K562 (cell line): ENCODE results near the gene TMEM108. TPM values are rescaled to one million over a fixed set of nuclear protein-coding genes. Genes with fewer than 3 reads are reported as not detected.

ENCODE experiments used
- ATAC-seq: fragments of 200-7000 bp; cut with Tn5 transposase; 3 replicates; pipeline ENCODE4 v1.9.1; 2020; ENCODE audit warnings: moderate library complexity
- BruUV-seq: library from RNA; stranded (reverse); fragments of 400-500 nt; replicated peaks from 2 replicates; lab custom pipeline; 2021; lab: Mats Ljungman, UMichigan
- CTCF ChIA-PET: fragments of 300-600 bp; formaldehyde crosslinking; extraction: SDS; loops from one replicate; lab custom pipeline; 2021; ENCODE audit warnings: low intra/inter-chr PET ratio; lab: Yijun Ruan, JAX
- POLR2A ChIA-PET: fragments of 300-600, 350-650 bp; sonication (Branson Sonifier 250); formaldehyde crosslinking; extraction: SDS; loops from one replicate; lab custom pipeline; 2021; ENCODE audit warnings: antibody characterized with exemption, inconsistent platforms; lab: Yijun Ruan, JAX
- DNase-seq, 4 experiments: peaks; one replicate each; pipeline versions ENCODE4 v3.0.0 to v3.0.0-alpha.2; 2011 to 2018; ENCODE audit warnings: low spot score in 3 of 4, mixed read lengths in 3 of 4; ENCODE audit errors: extremely low read depth in 1 of 4
- FAIRE-seq: peaks from 2 replicates; lab custom pipeline; 2011; peaks lifted over from hg19 to GRCh38; lab: Jason Lieb, UNC
- H2AFZ ChIP-seq: 2 replicates; pipeline ENCODE4 v1.6.0; 2011; ENCODE audit warnings: low read depth, low read length, control low read depth, inconsistent platforms
- H3K27ac ChIP-seq: fragments of 200-600 bp; 3 replicates; pipeline ENCODE4 v1.8.0; 2011; ENCODE audit warnings: low read depth, mild to moderate bottlenecking, control low read depth, inconsistent platforms, low read length, moderate library complexity, mixed read lengths; ENCODE audit errors: extremely low read depth
- H3K27me3 ChIP-seq, 2 experiments: fragments of 300-600 bp in 1 of 2; 2 replicates in 1 of 2; 3 replicates in 1 of 2; pipeline versions ENCODE4 v1.6.0 to v1.8.0; 2011; ENCODE audit warnings: inconsistent platforms in 2 of 2, low read length in 2 of 2, mild to moderate bottlenecking in 1 of 2, mixed read lengths in 1 of 2, moderate library complexity in 1 of 2; ENCODE audit not compliant: control insufficient read depth in 2 of 2, insufficient read depth in 2 of 2
- H3K36me3 ChIP-seq: fragments of 300-600 bp; 3 replicates; pipeline ENCODE4 v1.8.0; 2011; ENCODE audit warnings: mild to moderate bottlenecking, low read length, inconsistent platforms; ENCODE audit not compliant: control insufficient read depth, insufficient read depth
- H3K4me1 ChIP-seq, 2 experiments: fragments of 200-600 bp in 1 of 2; replicated peaks in 1 of 2; 2 replicates in 1 of 2; 3 replicates in 1 of 2; pipeline versions ENCODE4 v1.5.1 to v1.8.0; 2011; ENCODE audit warnings: inconsistent platforms in 2 of 2, low read length in 2 of 2, mild to moderate bottlenecking in 1 of 2, mixed read lengths in 1 of 2, moderate library complexity in 1 of 2; ENCODE audit not compliant: control insufficient read depth in 2 of 2, insufficient read depth in 2 of 2
- H3K4me2 ChIP-seq: 2 replicates; pipeline ENCODE4 v1.6.1; 2011; ENCODE audit warnings: low read length, control low read depth, inconsistent platforms, mixed read lengths; ENCODE audit not compliant: insufficient read depth
- H3K4me3 ChIP-seq: fragments of 200-600 bp; sonication (generic), shearing (Covaris generic); 2 replicates; pipeline ENCODE4 v1.5.1; 2016; ENCODE audit warnings: control low read depth, inconsistent platforms
- H3K79me2 ChIP-seq: fragments of 200-600 bp; 3 replicates; pipeline ENCODE4 v1.8.0; 2011; ENCODE audit warnings: low read length, inconsistent platforms; ENCODE audit not compliant: control insufficient read depth, insufficient read depth
- H3K9ac ChIP-seq, 2 experiments: 2 replicates each; pipeline versions ENCODE4 v1.6.0 to v1.6.1; 2011; ENCODE audit warnings: low read depth in 2 of 2, low read length in 2 of 2, control low read depth in 1 of 2, inconsistent platforms in 1 of 2, mild to moderate bottlenecking in 1 of 2, mixed read lengths in 1 of 2; ENCODE audit not compliant: insufficient read depth in 1 of 2
- H3K9me1 ChIP-seq: one replicate; pipeline ENCODE4 v1.6.0; 2011; ENCODE audit warnings: inconsistent platforms, mild to moderate bottlenecking, low read length, moderate library complexity; ENCODE audit not compliant: control insufficient read depth, insufficient read depth
- H3K9me3 ChIP-seq: replicated peaks from 2 replicates; pipeline ENCODE4 v1.5.1; 2011; ENCODE audit warnings: low read depth, low read length, inconsistent platforms; ENCODE audit not compliant: control insufficient read depth, insufficient read depth
- H4K20me1 ChIP-seq: replicated peaks from 2 replicates; pipeline ENCODE4 v1.6.1; 2011; ENCODE audit warnings: low read length, inconsistent platforms, mixed read lengths; ENCODE audit not compliant: control insufficient read depth, insufficient read depth
- BRD9 ChIP-seq: fragments of 450-650 bp; IDR thresholded peaks from 2 replicates; pipeline ENCODE4 v1.6.1; 2018; ENCODE audit warnings: low read depth; ENCODE audit not compliant: partially characterized antibody
- DMBX1 ChIP-seq: fragments of 250-450 bp; sonication (Bioruptor Pico); IDR thresholded peaks from 2 replicates; pipeline ENCODE4 v1.8.0; 2022; ENCODE audit warnings: inconsistent platforms, mild to moderate bottlenecking, moderate library complexity, borderline replicate concordance
- ETV1 ChIP-seq: fragments of 450-650 bp; conservative IDR thresholded peaks from 2 replicates; pipeline ENCODE4 v1.6.1; 2016; ENCODE audit warnings: missing genetic modification characterization, control low read depth, low read depth, missing compliant biosample characterization
- FOXA1 ChIP-seq: fragments of 450-650 bp; IDR thresholded peaks from 2 replicates; pipeline ENCODE4 v1.6.1; 2016; ENCODE audit warnings: mild to moderate bottlenecking, borderline replicate concordance
- GABPB1 ChIP-seq: sonication (generic); formaldehyde crosslinking; IDR thresholded peaks from 2 replicates; pipeline ENCODE4 v1.8.0; 2022; ENCODE audit warnings: mild to moderate bottlenecking, missing genetic modification reagents
- HDGF ChIP-seq: fragments of 450-650 bp; IDR thresholded peaks from 2 replicates; pipeline ENCODE4 v1.6.1; 2016
- PTRF ChIP-seq: fragments of 450-650 bp; IDR thresholded peaks from 2 replicates; pipeline ENCODE4 v1.6.1; 2016; ENCODE audit warnings: mild to moderate bottlenecking, missing genetic modification characterization, missing compliant biosample characterization
- WGBS: fragments of 100-300 bp; shearing (Covaris generic); methylation state at CpG from one replicate; pipeline ENCODE4 v1.1.6; 2016; ENCODE audit warnings: low coverage, mixed read lengths; ENCODE audit not compliant: insufficient coverage; ENCODE audit errors: missing lambda C conversion rate; 5-methylcytosine and 5-hydroxymethylcytosine counted together
- in situ Hi-C: fragments of 300-500 bp; cut with MboI; formaldehyde crosslinking; loops from 4 replicates; pipeline ENCODE4 v1.15.0; 2018; ENCODE audit warnings: inconsistent platforms, mixed read lengths
- intact Hi-C: fragments of 100-400 bp; cut with micrococcal nuclease; formaldehyde crosslinking; loops from 2 replicates; pipeline ENCODE4 v1.14.2; 2022
- polyA plus RNA-seq, 8 experiments: library from polyadenylated mRNA; depleted of rRNA in 4 of 8; stranded (reverse) in 5 of 8; unstranded in 3 of 8; fragments of >200 nt; fragmentation: Nextera tagmentation in 2 of 8; fragmentation: Illumina TruSeq in 1 of 8; extraction: Ambion mirVana in 2 of 8; extraction: Trizol in 1 of 8; gene quantifications; 2 replicates each; pipeline versions ENCODE4 v1.2.1 to v1.2.3, GENCODE V29; 2011 to 2014; ENCODE audit warnings: inconsistent platforms in 1 of 8, missing spikeins in 1 of 8
- total RNA-seq, 7 experiments: library from RNA; depleted of rRNA in 6 of 7; stranded (reverse); fragments of >200 nt in 6 of 7; fragmentation: Illumina TruSeq in 2 of 7; extraction: Trizol in 2 of 7; gene quantifications; 2 replicates each; pipeline versions ENCODE4 v1.2.1 to v1.2.3, GENCODE V29; 2011 to 2021; ENCODE audit warnings: low replicate concordance in 1 of 7
- TF ChIP-seq, protein P1 (sequence below): IDR thresholded peaks from 3 replicates; pipeline ENCODE4 v1.6.1; 2011; ENCODE audit warnings: borderline replicate concordance, mild to moderate bottlenecking, moderate library complexity; ENCODE audit not compliant: insufficient read length; ENCODE audit errors: extremely low read depth
- TF ChIP-seq, protein P2 (sequence below): fragments of 450-650 bp; formaldehyde crosslinking; IDR thresholded peaks from 2 replicates; pipeline ENCODE4 v1.4.0; 2022; ENCODE audit warnings: missing genetic modification characterization
- TF ChIP-seq, protein P3 (sequence below), 3 experiments: fragments of 200-800 bp in 1 of 3; sonication (Bioruptor generic) in 1 of 3; sonication (generic) in 1 of 3; formaldehyde crosslinking in 1 of 3; IDR thresholded peaks; 2 replicates each; pipeline versions ENCODE4 v1.6.1 to v1.8.0; 2016 to 2022; ENCODE audit warnings: mild to moderate bottlenecking in 2 of 3, missing compliant biosample characterization in 2 of 3, missing genetic modification characterization in 2 of 3, missing genetic modification reagents in 1 of 3
- TF ChIP-seq, protein P4 (sequence below): sonication (generic); formaldehyde crosslinking; IDR thresholded peaks from 2 replicates; pipeline ENCODE4 v1.8.1; 2023; ENCODE audit warnings: mild to moderate bottlenecking, missing genetic modification reagents
- TF ChIP-seq, protein P5 (sequence below): sonication (generic); formaldehyde crosslinking; IDR thresholded peaks from 2 replicates; pipeline ENCODE4 v1.4.0; 2020; ENCODE audit warnings: mild to moderate bottlenecking, missing genetic modification reagents

TMEM108 gene
- total and polyA plus RNA-seq, 9 of the 15 experiments (the other 6 are each of a cell fraction or from before 2014, with no cell fraction given), result 0.65 to 11.1 (median 3.4) TPM

DNA sequence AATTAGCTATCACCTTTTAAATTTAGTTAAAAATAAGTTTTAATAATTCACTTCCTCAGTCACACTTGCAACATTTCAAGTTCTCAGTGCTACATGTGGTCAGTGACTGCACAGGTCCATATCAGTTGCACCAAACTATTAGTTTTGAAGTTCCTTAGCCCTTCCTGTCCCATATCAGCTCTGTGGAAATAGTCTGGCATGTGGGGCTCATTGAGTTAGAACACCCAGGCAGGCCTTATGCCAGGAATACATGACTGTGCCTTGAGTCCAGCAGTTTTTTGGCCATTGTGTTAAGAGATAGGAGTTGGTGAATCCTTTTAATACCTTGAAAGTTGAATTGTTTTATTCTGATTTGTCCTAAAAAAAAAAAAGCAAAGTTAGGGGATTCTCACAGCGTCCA lies 207.9 kb downstream of the TMEM108 start:
- ChIA-PET CTCF (no interaction called here), POLR2A (no interaction called here)
- Histone ChIP-seq H3K9me3 (no peaks in the 10 kb centered on the region), H3K79me2 (no peaks in the 10 kb centered on the region), H3K9ac (no peak overlapping the region), H2AFZ (no peak overlapping the region), H3K9me1 (no peaks in the 10 kb centered on the region), H4K20me1 (no peaks in the 10 kb centered on the region), H3K27me3 (no peaks in the 10 kb centered on the region), H3K4me3 (no peak overlapping the region), H3K4me2 (no peak overlapping the region), H3K36me3 (no peaks in the 10 kb centered on the region), H3K4me1 (no peaks in the 10 kb centered on the region; a peak in 1 of 5 replicates), H3K27ac (no peak overlapping the region)
- DNase-seq (no peak), ATAC-seq (no peak), FAIRE-seq (no peak)
- intact Hi-C loops (no loop called here), in situ Hi-C loops (no loop called here)
- 38% methylated on average over 1 of the region's 1 CpG for WGBS
- BruUV-seq, result no TSS peak
- TF ChIP-seq HDGF, result no peak
- TF ChIP-seq, protein P1, sequence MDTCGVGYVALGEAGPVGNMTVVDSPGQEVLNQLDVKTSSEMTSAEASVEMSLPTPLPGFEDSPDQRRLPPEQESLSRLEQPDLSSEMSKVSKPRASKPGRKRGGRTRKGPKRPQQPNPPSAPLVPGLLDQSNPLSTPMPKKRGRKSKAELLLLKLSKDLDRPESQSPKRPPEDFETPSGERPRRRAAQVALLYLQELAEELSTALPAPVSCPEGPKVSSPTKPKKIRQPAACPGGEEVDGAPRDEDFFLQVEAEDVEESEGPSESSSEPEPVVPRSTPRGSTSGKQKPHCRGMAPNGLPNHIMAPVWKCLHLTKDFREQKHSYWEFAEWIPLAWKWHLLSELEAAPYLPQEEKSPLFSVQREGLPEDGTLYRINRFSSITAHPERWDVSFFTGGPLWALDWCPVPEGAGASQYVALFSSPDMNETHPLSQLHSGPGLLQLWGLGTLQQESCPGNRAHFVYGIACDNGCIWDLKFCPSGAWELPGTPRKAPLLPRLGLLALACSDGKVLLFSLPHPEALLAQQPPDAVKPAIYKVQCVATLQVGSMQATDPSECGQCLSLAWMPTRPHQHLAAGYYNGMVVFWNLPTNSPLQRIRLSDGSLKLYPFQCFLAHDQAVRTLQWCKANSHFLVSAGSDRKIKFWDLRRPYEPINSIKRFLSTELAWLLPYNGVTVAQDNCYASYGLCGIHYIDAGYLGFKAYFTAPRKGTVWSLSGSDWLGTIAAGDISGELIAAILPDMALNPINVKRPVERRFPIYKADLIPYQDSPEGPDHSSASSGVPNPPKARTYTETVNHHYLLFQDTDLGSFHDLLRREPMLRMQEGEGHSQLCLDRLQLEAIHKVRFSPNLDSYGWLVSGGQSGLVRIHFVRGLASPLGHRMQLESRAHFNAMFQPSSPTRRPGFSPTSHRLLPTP, result no peak
- no peak for TF ChIP-seq ETV1
- no peak for TF ChIP-seq GABPB1 (CRISPR knock-in tag)
- no peak for TF ChIP-seq PTRF (tag)
- no peak for TF ChIP-seq DMBX1 (CRISPR knock-in tag)
- TF ChIP-seq, protein P2, sequence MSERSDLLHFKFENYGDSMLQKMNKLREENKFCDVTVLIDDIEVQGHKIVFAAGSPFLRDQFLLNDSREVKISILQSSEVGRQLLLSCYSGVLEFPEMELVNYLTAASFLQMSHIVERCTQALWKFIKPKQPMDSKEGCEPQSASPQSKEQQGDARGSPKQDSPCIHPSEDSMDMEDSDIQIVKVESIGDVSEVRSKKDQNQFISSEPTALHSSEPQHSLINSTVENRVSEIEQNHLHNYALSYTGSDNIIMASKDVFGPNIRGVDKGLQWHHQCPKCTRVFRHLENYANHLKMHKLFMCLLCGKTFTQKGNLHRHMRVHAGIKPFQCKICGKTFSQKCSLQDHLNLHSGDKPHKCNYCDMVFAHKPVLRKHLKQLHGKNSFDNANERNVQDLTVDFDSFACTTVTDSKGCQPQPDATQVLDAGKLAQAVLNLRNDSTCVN (CRISPR knock-in tag), result no peak
- TF ChIP-seq FOXA1, result no peak
- TF ChIP-seq, protein P3, sequence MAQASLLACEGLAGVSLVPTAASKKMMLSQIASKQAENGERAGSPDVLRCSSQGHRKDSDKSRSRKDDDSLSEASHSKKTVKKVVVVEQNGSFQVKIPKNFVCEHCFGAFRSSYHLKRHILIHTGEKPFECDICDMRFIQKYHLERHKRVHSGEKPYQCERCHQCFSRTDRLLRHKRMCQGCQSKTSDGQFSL (CRISPR knock-in tag; IDR thresholded peaks at IDR 0.05), result no peak
- TF ChIP-seq, protein P3 (tag; IDR thresholded peaks at IDR 0.05), result no peak
- no peak for TF ChIP-seq BRD9
- TF ChIP-seq, protein P4, sequence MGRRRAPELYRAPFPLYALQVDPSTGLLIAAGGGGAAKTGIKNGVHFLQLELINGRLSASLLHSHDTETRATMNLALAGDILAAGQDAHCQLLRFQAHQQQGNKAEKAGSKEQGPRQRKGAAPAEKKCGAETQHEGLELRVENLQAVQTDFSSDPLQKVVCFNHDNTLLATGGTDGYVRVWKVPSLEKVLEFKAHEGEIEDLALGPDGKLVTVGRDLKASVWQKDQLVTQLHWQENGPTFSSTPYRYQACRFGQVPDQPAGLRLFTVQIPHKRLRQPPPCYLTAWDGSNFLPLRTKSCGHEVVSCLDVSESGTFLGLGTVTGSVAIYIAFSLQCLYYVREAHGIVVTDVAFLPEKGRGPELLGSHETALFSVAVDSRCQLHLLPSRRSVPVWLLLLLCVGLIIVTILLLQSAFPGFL, result no peak
- TF ChIP-seq, protein P5, sequence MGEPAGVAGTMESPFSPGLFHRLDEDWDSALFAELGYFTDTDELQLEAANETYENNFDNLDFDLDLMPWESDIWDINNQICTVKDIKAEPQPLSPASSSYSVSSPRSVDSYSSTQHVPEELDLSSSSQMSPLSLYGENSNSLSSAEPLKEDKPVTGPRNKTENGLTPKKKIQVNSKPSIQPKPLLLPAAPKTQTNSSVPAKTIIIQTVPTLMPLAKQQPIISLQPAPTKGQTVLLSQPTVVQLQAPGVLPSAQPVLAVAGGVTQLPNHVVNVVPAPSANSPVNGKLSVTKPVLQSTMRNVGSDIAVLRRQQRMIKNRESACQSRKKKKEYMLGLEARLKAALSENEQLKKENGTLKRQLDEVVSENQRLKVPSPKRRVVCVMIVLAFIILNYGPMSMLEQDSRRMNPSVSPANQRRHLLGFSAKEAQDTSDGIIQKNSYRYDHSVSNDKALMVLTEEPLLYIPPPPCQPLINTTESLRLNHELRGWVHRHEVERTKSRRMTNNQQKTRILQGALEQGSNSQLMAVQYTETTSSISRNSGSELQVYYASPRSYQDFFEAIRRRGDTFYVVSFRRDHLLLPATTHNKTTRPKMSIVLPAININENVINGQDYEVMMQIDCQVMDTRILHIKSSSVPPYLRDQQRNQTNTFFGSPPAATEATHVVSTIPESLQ (CRISPR knock-in tag), result no peak
